Measurements from ENCODE around the gene PTPRZ1. TPM values are rescaled to one million over a fixed set of nuclear protein-coding genes. Genes with fewer than 3 reads are reported as not detected.

The PTPRZ1 gene
- total RNA-seq, 6 experiments from 2014 or later = 0.29 to 0.47 TPM; not detected in 4

- no peak for DNase-seq
- no peaks in the 10 kb centered on the region for H3K9me3 ChIP-seq
- H3K4me1 ChIP-seq = no peaks in the 10 kb centered on the region
- H3K4me3 ChIP-seq = no peak overlapping the region
- intact Hi-C loops (cut with DNase I) = no loop called here
- no peak for TF ChIP-seq POLR2A (IDR thresholded peaks at IDR 0.05)
- TF ChIP-seq CTCF (IDR thresholded peaks at IDR 0.05) = no peak
- no peak overlapping the region for H3K27ac ChIP-seq
- no peak for ATAC-seq
- no peaks in the 10 kb centered on the region for H3K27me3 ChIP-seq
- H3K36me3 ChIP-seq = no peaks in the 10 kb centered on the region
Observed at GRCh38 chr7:121860953-121861352, 12.0 kb upstream of the PTPRZ1 start.

GRCh38 chr7:121862591-121862990 lies 10.4 kb upstream of the PTPRZ1 start:
- no peaks in the 10 kb centered on the region for H3K27me3 ChIP-seq
- TF ChIP-seq CTCF (IDR thresholded peaks at IDR 0.05) (no peak), POLR2A (IDR thresholded peaks at IDR 0.05) (no peak)
- H3K4me3 ChIP-seq = no peak overlapping the region
- ATAC-seq (no peak), DNase-seq (no peak)
- H3K9me3 ChIP-seq = no peaks in the 10 kb centered on the region
- no peaks in the 10 kb centered on the region for H3K4me1 ChIP-seq
- no peaks in the 10 kb centered on the region for H3K36me3 ChIP-seq
- no peak overlapping the region for H3K27ac ChIP-seq
- WGBS (ENCODE audit: insufficient coverage, low coverage, low lambda C conversion rate, missing lambda C conversion rate) = 37% methylated on average over 4 of the region's 4 CpGs
- intact Hi-C loops (cut with DNase I) = no loop called here

GRCh38 chr7:121871188-121871587 lies 1.8 kb upstream of the PTPRZ1 start:
- Histone ChIP-seq H3K9me3 (no peaks in the 10 kb centered on the region), H3K27me3 (peaks cover 0 to 9% of the 10 kb centered on the region in 2 donors), H3K27ac (no peak overlapping the region), H3K4me3 (no peak overlapping the region), H3K36me3 (no peaks in the 10 kb centered on the region), H3K4me1 (peaks cover 0 to 6% (median 0%) of the 10 kb centered on the region in 4 donors)
- ATAC-seq = no peak
- DNase-seq = no peak
- intact Hi-C loops (cut with DNase I) = no loop called here
- TF ChIP-seq POLR2A (IDR thresholded peaks at IDR 0.05) (no peak), CTCF (IDR thresholded peaks at IDR 0.05) (no peak)

GRCh38 chr7:121873289-121874194 lies 581 bp downstream of the PTPRZ1 start:
- peak; percentile 40 to 49 (median 43) for ATAC-seq
- Histone ChIP-seq H3K4me1 (peaks cover 0 to 6% (median 0%) of the 10 kb centered on the region in 4 donors), H3K9me3 (no peaks in the 10 kb centered on the region), H3K27ac (no peak overlapping the region), H3K36me3 (no peaks in the 10 kb centered on the region), H3K27me3 (peaks cover 0 to 9% of the 10 kb centered on the region in 2 donors), H3K4me3 (peak overlapping the region; percentile 30 to 46 (median 34))
- intact Hi-C loops (cut with DNase I) = no loop called here
- no peak for TF ChIP-seq POLR2A (IDR thresholded peaks at IDR 0.05)
- no peak for TF ChIP-seq CTCF (IDR thresholded peaks at IDR 0.05)
- peak in 1 of 3 donors; percentile 34 for DNase-seq
- 2% methylated on average over 28 of the region's 51 CpGs for WGBS (ENCODE audit: insufficient coverage, low coverage, low lambda C conversion rate, missing lambda C conversion rate)
